Trophoblast cell (in vitro differentiated cells and primary cell): ENCODE data around the gene WTAP.
"Not testable (repeated sequence)": the region's sequence is repeated elsewhere in the genome, so short reads cannot be mapped to it uniquely, and the experiment has no call there.

Source experiments
- DNase-seq, 2 donors: peaks; one replicate each; pipeline ENCODE4 v3.0.0-alpha.2; 2016
- H2AFZ ChIP-seq: 2 replicates; pipeline ENCODE4 v1.6.1; 2013; ENCODE audit warnings: low read length, moderate library complexity, mild to moderate bottlenecking; ENCODE audit not compliant: insufficient read depth, poor library complexity
- H2AK5ac ChIP-seq: 2 replicates; pipeline ENCODE4 v1.6.1; 2013; ENCODE audit warnings: mild to moderate bottlenecking, low read length
- H2BK120ac ChIP-seq: 2 replicates; pipeline ENCODE4 v1.6.1; 2013; ENCODE audit warnings: low read length, mild to moderate bottlenecking, moderate library complexity; ENCODE audit not compliant: insufficient read depth, poor library complexity
- H2BK12ac ChIP-seq: 2 replicates; pipeline ENCODE4 v1.6.1; 2013; ENCODE audit warnings: mild to moderate bottlenecking, low read length, moderate library complexity
- H2BK5ac ChIP-seq: 2 replicates; pipeline ENCODE4 v1.6.1; 2013; ENCODE audit warnings: low read length, low read depth, moderate library complexity, mild to moderate bottlenecking; ENCODE audit not compliant: poor library complexity
- H3K14ac ChIP-seq: 2 replicates; pipeline ENCODE4 v1.6.1; 2013; ENCODE audit warnings: mild to moderate bottlenecking, low read length
- H3K18ac ChIP-seq: 2 replicates; pipeline ENCODE4 v1.6.1; 2013; ENCODE audit warnings: mild to moderate bottlenecking, low read length
- H3K23ac ChIP-seq: 2 replicates; pipeline ENCODE4 v1.6.1; 2013; ENCODE audit warnings: low read length
- H3K27ac ChIP-seq: 2 replicates; pipeline ENCODE4 v1.5.1; 2013; ENCODE audit warnings: low read depth, mild to moderate bottlenecking, inconsistent platforms, low read length, moderate library complexity
- H3K27me3 ChIP-seq: 2 replicates; pipeline ENCODE4 v1.6.1; 2013; ENCODE audit warnings: inconsistent platforms, mild to moderate bottlenecking, low read length, moderate library complexity; ENCODE audit not compliant: insufficient read depth
- H3K36me3 ChIP-seq, 2 experiments: 1 replicate in 1 of 2; 2 replicates in 1 of 2; pipeline ENCODE4 v1.6.1; 2013; ENCODE audit warnings: low read length in 2 of 2, mild to moderate bottlenecking in 2 of 2, moderate library complexity in 1 of 2; ENCODE audit not compliant: insufficient read depth in 2 of 2, control insufficient read depth in 1 of 2
- H3K4ac ChIP-seq: 2 replicates; pipeline ENCODE4 v1.6.1; 2013; ENCODE audit warnings: low read depth, mild to moderate bottlenecking, low read length, moderate library complexity
- H3K4me1 ChIP-seq, 2 experiments: 1 replicate in 1 of 2; 2 replicates in 1 of 2; pipeline ENCODE4 v1.6.1; 2013; ENCODE audit warnings: low read length in 2 of 2, mild to moderate bottlenecking in 2 of 2, moderate library complexity in 1 of 2; ENCODE audit not compliant: insufficient read depth in 2 of 2, control insufficient read depth in 1 of 2
- H3K4me2 ChIP-seq: 2 replicates; pipeline ENCODE4 v1.6.1; 2013; ENCODE audit warnings: inconsistent platforms, mild to moderate bottlenecking, low read length, moderate library complexity
- H3K4me3 ChIP-seq: 2 replicates; pipeline ENCODE4 v1.5.1; 2013; ENCODE audit warnings: mild to moderate bottlenecking, low read depth, low read length, inconsistent platforms
- H3K79me1 ChIP-seq: one replicate; pipeline ENCODE4 v1.6.1; 2013; ENCODE audit warnings: low read length
- H3K79me2 ChIP-seq: 2 replicates; pipeline ENCODE4 v1.6.1; 2013; ENCODE audit warnings: low read length, mild to moderate bottlenecking; ENCODE audit not compliant: control insufficient read depth, insufficient read depth, poor library complexity
- H3K9ac ChIP-seq: 2 replicates; pipeline ENCODE4 v1.6.1; 2013; ENCODE audit warnings: mild to moderate bottlenecking, low read length
- H3K9me3 ChIP-seq: 2 replicates; pipeline ENCODE4 v1.6.1; 2013; ENCODE audit warnings: low read depth, mild to moderate bottlenecking, control low read depth, inconsistent platforms, low read length; ENCODE audit not compliant: insufficient read depth
- H4K12ac ChIP-seq: 2 replicates; pipeline ENCODE4 v1.6.1; 2013; ENCODE audit warnings: low read depth, mild to moderate bottlenecking, low read length, moderate library complexity
- H4K8ac ChIP-seq: 2 replicates; pipeline ENCODE4 v1.6.1; 2013; ENCODE audit warnings: low read depth, mild to moderate bottlenecking, low read length, moderate library complexity
- H4K91ac ChIP-seq: one replicate; pipeline ENCODE4 v1.6.1; 2013; ENCODE audit warnings: low read depth, mild to moderate bottlenecking, low read length, moderate library complexity
- WGBS: extraction: QIAGEN DNeasy Blood & Tissue Kit; methylation state at CpG from one replicate; pipeline ENCODE4 v1.1.7; 2013; ENCODE audit warnings: missing lambda C conversion rate; ENCODE audit not compliant: insufficient read length, insufficient coverage; ENCODE audit errors: extremely low coverage; 5-methylcytosine and 5-hydroxymethylcytosine counted together

WTAP gene

GRCh38 chr6:159733395-159733794 is 6.1 kb downstream of the WTAP start:
- H3K9me3 ChIP-seq, H3K9ac ChIP-seq, H2BK12ac ChIP-seq, H4K91ac ChIP-seq, H3K4me1 ChIP-seq, H2BK120ac ChIP-seq, H3K79me1 ChIP-seq, H3K27ac ChIP-seq, H2AK5ac ChIP-seq, H4K12ac ChIP-seq, H3K27me3 ChIP-seq, H2AFZ ChIP-seq, H2BK5ac ChIP-seq, H3K18ac ChIP-seq, H4K8ac ChIP-seq, H3K14ac ChIP-seq, H3K4me2 ChIP-seq, H3K23ac ChIP-seq, H3K4me3 ChIP-seq: not testable (repeated sequence)
- peak in 1 of 2 donors; percentile 18 for DNase-seq
- H3K4ac ChIP-seq = peak overlapping the region; percentile 74
- H3K79me2 ChIP-seq = peaks cover 26% of the 10 kb centered on the region
- peaks cover 3 to 13% of the 10 kb centered on the region in 2 experiments for H3K36me3 ChIP-seq
- no CpG with 5 or more reads among the region's 12 CpGs for WGBS

GRCh38 chr6:159736908-159737307 is 9.6 kb downstream of the WTAP start:
- Histone ChIP-seq H3K4me1 (no peaks in the 10 kb centered on the region), H4K8ac (no peak overlapping the region), H2AK5ac (no peak overlapping the region), H3K9me3 (no peaks in the 10 kb centered on the region), H3K79me2 (peaks cover 17% of the 10 kb centered on the region), H3K23ac (no peak overlapping the region), H3K79me1 (no peaks in the 10 kb centered on the region), H3K4me3 (no peak overlapping the region), H2BK12ac (no peak overlapping the region), H3K27me3 (no peaks in the 10 kb centered on the region), H2BK5ac (no peak overlapping the region), H3K9ac (no peak overlapping the region), H3K18ac (no peak overlapping the region), H3K27ac (no peak overlapping the region), H3K14ac (no peak overlapping the region), H3K36me3 (peaks cover 9 to 14% of the 10 kb centered on the region in 2 experiments), H4K12ac (no peak overlapping the region), H3K4me2 (no peak overlapping the region), H2BK120ac (no peak overlapping the region), H3K4ac (peak overlapping the region; percentile 98), H4K91ac (no peak overlapping the region), H2AFZ (no peak overlapping the region)
- no CpG with 5 or more reads among the region's 7 CpGs for WGBS
- DNase-seq = no peak

- no CpG with 5 or more reads among the region's 3 CpGs for whole genome bisulfite sequencing
- H3K14ac ChIP-seq = no peak overlapping the region
- no peak overlapping the region for H2BK12ac ChIP-seq
- no peak overlapping the region for H2AFZ ChIP-seq
- no peak overlapping the region for H4K91ac ChIP-seq
- no peak for DNase-seq
- no peak overlapping the region for H4K8ac ChIP-seq
- peaks cover 9% of the 10 kb centered on the region for H3K79me2 ChIP-seq
- no peak overlapping the region for H4K12ac ChIP-seq
- H3K79me1 ChIP-seq = no peaks in the 10 kb centered on the region
- no peaks in the 10 kb centered on the region for H3K9me3 ChIP-seq
- no peak overlapping the region for H2AK5ac ChIP-seq
- H3K9ac ChIP-seq = no peak overlapping the region
- H2BK120ac ChIP-seq = no peak overlapping the region
- H3K23ac ChIP-seq = no peak overlapping the region
- no peak overlapping the region for H3K4me3 ChIP-seq
- H3K4me1 ChIP-seq = no peaks in the 10 kb centered on the region
- H3K18ac ChIP-seq = no peak overlapping the region
- no peak overlapping the region for H3K27ac ChIP-seq
- H3K4me2 ChIP-seq = no peak overlapping the region
- no peak overlapping the region for H3K4ac ChIP-seq
- H2BK5ac ChIP-seq = no peak overlapping the region
- peaks cover 15 to 20% of the 10 kb centered on the region in 2 experiments for H3K36me3 ChIP-seq
- no peaks in the 10 kb centered on the region for H3K27me3 ChIP-seq
Measured at GRCh38 chr6:159739341-159739740, 12.0 kb downstream of the WTAP start.

GRCh38 chr6:159742165-159742564 is 14.9 kb downstream of the WTAP start:
- WGBS = no CpG with 5 or more reads among the region's 1 CpG
- no peaks in the 10 kb centered on the region for H3K4me1 ChIP-seq

More at GRCh38 chr6:159742165-159742564, 14.9 kb downstream of the WTAP start:
- no peak overlapping the region for H2BK5ac ChIP-seq
- H4K8ac ChIP-seq = no peak overlapping the region
- H3K4me2 ChIP-seq = no peak overlapping the region
- no peaks in the 10 kb centered on the region for H3K9me3 ChIP-seq
- no peak overlapping the region for H3K27ac ChIP-seq
- no peak overlapping the region for H4K91ac ChIP-seq
- H3K9ac ChIP-seq = no peak overlapping the region
- H3K36me3 ChIP-seq = peaks cover 17 to 25% of the 10 kb centered on the region in 2 experiments
- no peaks in the 10 kb centered on the region for H3K79me1 ChIP-seq
- H4K12ac ChIP-seq = no peak overlapping the region
- no peak overlapping the region for H3K14ac ChIP-seq
- no peak overlapping the region for H3K4me3 ChIP-seq
- H3K18ac ChIP-seq = no peak overlapping the region
- H3K79me2 ChIP-seq = peaks cover 3% of the 10 kb centered on the region
- no peak overlapping the region for H2AK5ac ChIP-seq
- no peaks in the 10 kb centered on the region for H3K27me3 ChIP-seq
- H2AFZ ChIP-seq = no peak overlapping the region
- H3K4ac ChIP-seq = no peak overlapping the region
- no peak for DNase-seq
- H2BK12ac ChIP-seq = no peak overlapping the region
- H2BK120ac ChIP-seq = no peak overlapping the region
- no peak overlapping the region for H3K23ac ChIP-seq
